Middle frontal gyrus (tissue), 1 donor: ENCODE data around the gene CCDC141.

Experiments used
- DNase-seq: peaks from one replicate; pipeline ENCODE4 v3.0.0-alpha.2; 2015; ENCODE audit warnings: low spot score; ENCODE audit errors: extremely low spot score

CCDC141 gene

DNA sequence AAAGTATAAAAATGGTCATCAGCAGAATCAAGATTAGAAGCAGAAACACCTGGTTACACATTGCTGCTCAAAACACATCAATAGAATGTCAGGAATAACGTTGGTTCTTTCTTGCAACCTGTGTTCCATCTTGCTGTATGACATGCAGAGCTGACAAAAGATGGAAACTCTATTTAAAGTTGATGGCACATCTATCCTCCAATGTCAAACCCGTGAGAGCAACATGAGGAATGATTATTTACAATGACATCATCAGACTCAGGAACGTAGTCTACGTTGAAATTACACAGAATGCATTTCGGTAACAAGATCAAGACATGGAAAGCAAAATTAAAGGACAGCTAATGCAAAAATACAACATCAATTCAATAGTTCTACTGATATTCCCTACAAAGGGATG lies 216.6 kb downstream of the CCDC141 start:
- DNase-seq = no peak

DNA sequence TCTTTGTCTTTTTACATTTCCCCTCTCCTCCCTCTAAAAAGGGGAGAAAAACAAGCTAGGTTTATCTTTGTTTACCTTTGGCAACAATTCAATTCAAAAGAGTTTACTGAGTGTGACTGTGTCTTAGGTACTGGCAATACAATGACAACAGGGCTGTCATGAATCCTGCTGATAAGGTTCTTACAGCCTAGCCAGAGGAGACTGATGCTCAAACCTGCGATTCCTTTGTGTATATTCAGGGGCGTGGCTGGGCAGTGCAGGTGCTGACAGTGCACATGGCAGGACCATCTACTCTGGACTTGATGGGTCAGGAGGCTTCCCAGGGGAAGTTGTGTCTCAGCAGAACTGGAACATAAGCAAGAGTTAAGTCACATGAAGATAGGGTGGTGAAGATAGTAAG lies 219.5 kb downstream of the CCDC141 start:
- DNase-seq = no peak

DNA sequence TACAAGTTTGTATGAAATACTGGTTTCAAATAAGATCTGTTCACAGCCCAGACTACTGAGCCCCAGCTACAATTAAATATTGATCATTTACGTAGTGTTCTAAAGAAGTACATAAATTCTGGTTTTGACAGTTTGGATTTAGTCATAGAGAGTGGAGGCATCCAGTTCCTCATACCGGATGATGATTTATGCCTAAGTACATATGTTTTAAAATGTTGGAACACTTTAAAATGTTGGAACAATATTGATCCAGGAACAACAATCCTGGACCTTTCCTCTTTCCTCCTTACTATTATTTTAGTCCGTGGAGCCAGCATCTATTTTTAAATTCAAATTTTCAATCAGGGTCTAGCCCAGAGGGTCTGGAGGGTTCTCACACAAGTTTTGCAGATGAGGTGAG lies 220.0 kb downstream of the CCDC141 start:
- no peak for DNase-seq

DNA sequence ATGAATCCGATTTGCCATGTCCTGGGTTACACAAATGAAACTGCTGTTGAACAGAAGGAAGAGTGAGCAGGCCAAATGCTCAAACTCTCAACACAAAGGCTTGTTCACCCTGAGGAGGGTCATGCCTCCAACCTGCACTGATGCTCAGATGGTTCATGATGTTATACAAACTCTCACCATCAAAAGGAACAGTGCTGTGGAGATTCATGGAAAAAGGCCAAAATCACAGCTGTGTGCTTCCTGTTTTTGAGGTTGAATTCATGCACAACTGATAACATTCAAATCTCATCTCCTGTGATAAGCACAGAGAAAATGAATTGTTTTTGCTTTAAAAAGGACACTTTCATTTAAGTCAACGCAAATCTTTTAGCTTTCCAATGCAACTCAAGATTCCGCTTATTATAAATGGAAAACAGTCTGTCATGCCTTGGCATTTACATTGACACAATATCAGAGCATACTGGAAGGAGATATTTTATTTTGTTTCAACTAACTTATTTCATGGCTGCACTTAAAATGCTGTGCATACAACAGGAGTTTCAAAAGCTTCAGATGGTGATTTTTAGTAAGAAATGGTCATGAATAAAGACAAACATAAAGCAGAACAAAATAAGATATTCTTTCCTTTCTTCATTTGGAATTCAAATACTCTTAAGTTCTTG lies 220.5 kb downstream of the CCDC141 start:
- no peak for DNase-seq

DNA sequence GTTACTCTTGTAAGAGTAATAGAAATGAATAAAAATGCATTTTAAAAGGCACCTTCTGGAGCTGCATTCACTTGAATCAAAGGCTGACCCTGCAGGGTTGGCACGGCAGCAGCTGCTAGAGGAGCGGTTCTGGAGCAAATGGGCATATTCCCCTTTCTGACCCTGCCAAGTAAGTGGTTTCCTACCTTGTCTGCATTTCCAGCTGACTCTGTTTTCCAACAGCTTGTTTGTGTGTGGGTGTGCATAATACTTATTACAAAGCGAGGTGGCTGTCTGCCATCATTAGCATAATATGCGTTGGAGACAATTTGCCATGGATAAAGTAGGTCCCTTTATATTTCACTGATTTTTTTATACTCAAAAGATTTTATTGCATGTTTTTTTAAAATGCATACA lies 221.5 kb downstream of the CCDC141 start:
- no peak for DNase-seq

- no peak for DNase-seq
Observed at GRCh38 chr2:178827739-178828485, 222.0 kb downstream of the CCDC141 start.

DNA sequence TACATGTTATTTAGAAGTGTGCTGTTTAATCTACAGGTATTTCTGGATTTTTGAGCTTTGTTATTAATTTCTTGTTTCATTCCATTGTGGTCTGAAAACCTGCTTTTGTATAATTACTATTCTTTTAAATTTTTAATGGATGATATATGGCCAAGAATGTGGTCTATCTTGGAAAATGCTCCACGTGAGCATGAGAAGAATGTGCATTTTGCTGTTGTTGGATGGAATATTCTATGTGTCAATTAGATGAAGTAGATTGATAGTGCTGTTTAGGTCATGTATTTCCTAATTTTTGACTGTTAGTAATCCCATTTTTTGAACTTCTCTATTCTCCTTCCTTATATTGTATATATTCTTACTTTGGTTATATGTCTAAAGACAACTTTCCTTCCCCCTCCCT lies 222.8 kb downstream of the CCDC141 start:
- no peak for DNase-seq

GRCh38 chr2:178825183-178825582 lies 224.8 kb downstream of the CCDC141 start:
- DNase-seq = no peak

DNA sequence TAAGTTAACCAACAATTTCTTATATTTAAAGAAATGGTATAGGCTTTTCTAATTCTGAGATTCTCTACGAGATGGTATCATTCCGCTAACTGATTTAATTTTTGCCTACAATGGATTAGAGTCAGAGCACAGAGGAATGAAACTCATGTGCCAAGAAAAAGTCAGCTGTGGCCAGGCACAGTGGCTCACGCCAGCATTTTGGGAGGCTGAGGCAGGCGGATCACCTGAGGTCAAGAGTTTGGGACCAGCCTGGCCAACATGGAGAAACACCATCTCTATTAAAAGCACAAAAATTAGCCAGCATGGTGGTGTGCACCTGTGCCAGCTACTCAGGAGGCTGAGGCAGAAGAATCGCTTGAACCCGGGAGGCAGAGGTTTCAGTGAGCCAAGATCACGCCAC lies 225.8 kb downstream of the CCDC141 start:
- DNase-seq = no peak

DNA sequence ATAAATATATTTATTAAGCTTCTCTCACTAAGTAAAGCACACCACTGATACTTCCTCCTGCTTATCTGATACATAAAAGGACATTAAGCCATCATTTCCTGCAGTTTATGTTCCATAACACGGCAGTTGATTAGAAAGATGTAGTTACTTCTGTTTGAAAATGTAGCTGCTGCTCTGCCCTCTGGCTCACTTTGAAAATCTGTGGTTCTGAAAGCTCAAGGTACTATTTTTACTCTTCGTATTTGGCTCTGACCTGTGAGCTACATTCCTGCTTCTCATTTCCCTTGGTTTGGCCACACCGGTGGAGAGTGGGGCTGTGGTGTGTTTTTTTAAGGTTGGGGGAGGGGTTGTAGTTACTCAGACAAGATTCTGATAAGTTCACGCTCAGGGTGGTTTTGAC lies 229.9 kb downstream of the CCDC141 start:
- no peak for DNase-seq

- no peak for DNase-seq
Observed at GRCh38 chr2:178819147-178819875, 230.6 kb downstream of the CCDC141 start.

DNA sequence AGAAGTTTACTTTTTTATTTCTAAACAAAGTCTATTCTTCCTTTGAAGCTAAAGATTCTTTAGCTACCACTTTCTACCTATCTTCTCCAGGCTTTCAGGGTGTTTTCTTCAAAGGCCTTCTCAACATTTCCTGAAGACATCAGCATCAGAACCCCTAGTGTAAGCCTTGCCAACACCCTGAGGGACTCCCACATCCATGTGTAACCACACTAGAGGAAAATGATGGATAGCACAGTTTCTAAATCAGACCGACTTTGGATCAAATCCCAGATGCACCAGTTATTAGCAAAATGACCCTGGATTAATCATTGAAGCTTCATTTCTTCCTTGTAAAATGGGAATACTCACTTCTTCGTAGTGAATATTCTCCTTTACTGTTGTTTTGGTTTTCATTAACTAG lies 238.0 kb downstream of the CCDC141 start:
- no peak for DNase-seq

DNA sequence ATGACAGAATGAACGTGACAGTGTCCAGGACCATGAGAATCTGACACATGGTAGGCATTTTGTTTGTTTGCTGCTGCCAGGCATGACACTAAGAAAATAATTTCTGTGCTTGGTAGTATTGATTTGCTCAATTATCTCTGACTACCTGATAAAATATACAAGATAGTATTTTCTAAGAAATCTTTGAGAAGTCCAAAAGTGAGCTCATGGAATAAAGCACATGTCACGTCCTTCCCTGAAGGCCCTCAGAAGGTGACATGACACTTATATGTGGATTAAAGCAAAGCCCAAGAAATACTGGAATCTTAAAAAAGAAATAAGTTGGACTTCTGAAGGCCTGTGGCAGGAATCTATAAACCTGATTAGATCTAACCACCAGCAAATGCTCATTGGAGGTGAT lies 238.9 kb downstream of the CCDC141 start:
- no peak for DNase-seq

- no peak for DNase-seq
Observed at GRCh38 chr2:178810422-178810821, 239.5 kb downstream of the CCDC141 start.

- no peak for DNase-seq
Observed at GRCh38 chr2:178807227-178808008, 242.5 kb downstream of the CCDC141 start, which contains the start of gene TTN. TSS of gene TTN (minus strand) at chr2:178807423. CDS start at chr2:178804642, 2,781 bp downstream.

DNA sequence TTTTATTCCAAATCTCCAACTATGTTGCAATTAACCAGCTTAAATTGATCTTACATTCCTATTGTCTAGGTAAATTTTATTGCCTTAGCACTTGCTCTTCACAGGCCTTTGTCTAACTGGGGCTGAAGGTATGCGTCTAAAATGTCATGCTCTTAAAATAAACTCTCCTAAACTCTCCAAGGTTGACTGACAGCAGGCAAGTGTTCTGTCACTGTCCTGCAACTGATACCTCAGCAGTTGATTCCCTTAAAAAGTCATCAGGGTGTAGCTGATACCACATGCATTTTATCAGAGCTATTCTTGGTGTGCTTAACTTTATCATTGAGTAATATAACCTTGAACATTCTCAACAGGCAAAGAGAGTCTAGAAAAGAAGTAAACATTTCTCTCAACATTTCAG lies 243.4 kb downstream of the CCDC141 start:
- DNase-seq = no peak

DNA sequence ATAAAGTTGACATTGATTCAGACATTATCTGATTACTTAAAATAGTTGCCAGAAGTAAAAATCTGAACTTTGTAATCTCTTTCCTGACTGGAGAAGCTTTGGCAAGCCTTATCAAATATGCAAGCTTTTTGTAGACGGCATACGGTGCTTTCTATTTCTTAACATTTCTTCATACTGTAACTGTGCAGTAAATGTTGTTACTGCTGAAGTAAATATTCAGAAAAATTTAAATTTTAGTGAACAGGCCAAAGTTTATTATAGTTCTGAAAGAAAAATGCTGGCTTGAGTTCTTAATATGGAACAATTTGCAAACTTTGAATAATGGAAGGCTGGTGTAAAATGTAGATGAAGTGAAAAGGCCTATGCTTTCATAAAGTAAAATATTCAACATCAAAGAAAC lies 244.5 kb downstream of the CCDC141 start:
- DNase-seq = no peak

GRCh38 chr2:178804791-178805190 lies 245.1 kb downstream of the CCDC141 start:
- DNase-seq = no peak

DNA sequence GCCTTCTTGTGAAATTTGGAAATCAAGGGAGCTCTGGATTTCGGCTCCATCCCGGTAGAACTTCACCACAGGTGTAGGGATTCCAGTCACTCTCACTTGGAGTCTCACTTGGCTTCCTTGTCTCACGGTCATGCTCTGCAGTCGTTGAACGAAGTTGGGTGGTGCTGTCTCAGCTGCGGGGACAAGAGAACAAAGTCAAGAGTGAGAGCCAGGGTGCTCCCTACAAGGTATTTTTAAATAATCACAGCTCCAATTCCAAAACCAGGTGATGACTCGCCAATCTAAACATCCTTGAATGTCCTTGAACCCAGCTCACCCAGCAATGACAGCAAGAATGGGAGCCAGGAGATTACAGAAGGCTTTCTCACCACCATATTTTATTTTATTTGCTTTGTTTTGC lies 249.4 kb downstream of the CCDC141 start:
- DNase-seq = no peak

DNA sequence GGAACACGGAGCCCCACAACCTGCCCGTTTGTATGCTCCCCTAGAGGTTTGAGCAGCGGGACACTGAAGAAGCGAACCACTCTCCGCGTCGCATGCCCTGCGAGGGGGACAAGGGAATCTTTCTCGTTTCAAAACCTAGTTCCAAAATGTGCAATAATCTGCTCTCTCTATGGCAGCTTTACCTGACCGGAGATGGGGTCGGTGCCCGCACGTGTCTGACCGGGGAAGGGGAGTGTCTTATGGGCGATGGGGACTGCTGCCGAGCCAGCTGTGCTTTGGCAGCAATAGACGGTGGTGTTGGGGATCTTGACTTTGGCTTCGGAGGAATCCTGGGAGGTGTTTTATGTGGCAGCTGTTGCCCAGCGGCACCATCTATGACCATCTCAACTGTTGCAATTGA lies 250.6 kb downstream of the CCDC141 start:
- no peak for DNase-seq

DNA sequence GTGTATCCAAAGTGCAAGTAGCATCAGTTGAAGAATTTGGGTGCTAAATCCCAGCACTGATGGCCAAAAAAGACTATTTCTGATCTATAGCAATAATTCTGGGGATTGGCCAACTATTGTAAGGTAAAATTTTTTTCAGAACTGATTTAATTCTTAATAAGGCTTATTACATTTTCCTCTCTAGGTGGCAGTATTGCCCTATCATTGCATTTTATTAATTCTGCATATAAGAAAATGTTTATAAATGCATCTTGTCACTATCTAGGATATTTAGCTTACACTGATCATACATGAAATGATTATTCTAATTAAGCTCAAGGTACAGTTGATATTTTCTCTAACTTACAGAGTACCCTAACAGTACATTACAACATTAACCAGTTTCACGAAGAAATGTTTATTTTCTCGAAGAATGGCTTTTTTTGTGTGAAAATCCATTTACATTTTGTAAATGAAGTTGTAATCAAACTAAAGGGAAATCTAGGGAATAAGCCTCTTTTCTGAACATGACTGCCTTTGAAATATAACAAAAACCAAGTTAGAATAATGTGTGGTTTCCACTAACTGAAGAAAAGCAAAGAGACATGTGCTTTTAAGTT lies 253.8 kb downstream of the CCDC141 start:
- peak; percentile 26 for DNase-seq
